NCI-H524 (cell line): ENCODE results near the gene INHBA.

Experiments
- DNase-seq, 2 experiments: peaks; one replicate each; lab custom pipeline; 2025; lab: John Stamatoyannopoulos, UW

INHBA gene

DNA sequence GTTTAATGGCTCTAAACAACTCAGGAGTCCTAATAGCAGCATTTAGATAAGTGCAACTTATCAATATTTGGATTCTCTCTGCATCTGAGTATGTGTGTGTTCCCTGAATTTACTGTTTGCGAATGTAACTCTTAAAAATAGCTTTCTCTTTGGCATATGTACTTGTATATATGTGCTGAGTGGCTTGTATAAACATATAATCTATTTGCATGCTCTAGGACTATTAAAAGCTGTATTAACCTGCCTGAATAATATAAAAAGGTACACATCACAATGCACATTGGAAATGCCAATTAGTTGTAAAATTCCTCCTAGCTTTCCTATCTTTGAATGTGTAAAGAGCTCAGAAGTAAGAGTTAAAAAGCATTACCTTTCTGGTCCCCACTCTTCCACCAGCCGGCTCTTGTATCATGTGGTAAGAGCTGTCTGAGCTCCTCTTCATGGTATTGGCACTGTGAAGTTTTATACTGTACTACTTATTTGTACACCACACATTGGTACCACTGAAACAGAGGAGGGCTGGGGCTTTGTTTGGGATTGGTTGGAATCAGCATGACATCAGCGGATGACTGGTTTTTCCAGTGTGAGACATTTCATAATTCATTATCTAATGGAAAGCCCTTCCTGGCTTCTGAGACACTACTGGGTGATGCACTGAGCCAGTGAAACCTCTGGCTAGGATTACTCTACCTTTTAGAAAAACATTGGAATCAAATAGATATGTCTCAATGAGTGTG is at the start of gene INHBA:
TSS of gene INHBA (minus strand) at position 456 of the 737 bp plus-strand sequence. CDS start 2,716 bp downstream, outside the sequence.
- DNase-seq: no peak

- DNase-seq: no peak
Measured at GRCh38 chr7:41752615-41753014, 49.7 kb upstream of the INHBA start.

DNA sequence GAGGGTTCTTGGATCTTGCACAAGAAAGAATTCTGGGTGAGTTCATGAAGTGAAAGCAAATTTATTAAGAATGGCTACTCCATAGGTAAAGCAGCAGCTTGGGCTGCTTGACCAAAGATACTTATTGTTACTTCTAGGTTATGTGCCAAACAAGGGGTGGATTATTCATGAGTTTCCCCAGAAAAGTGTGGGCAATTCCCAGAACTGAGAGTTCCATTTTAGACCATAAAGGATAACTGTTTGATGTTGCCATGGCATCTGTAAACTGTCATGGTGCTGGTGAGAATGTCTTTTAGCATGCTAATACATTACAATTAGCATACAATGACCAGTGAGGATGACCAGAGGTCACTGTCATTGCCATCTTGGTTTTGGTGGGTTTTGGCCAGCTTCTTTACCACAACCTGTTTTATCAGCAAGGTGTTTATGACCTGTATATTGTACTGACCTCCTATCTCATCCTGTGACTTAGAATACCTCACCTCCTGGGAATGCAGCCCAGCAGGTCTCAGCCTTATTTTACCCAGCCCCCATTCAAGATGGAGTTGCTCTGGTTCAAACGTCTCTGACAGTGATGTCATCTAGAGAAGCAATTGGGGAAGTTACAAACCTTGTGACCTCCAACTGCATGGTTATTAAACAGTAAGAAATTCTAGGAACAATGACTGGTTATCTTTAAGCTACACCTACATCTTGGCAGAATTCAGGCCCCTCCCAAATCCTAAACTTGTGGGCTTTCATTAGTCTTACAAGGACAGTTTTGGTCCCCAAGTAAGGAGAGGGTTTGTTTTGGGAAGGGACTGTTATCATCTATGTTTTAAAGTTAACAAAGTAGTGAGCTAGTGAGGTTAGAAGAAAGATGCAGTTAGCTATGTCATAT is 48.0 kb upstream of the INHBA start:
- no peak for DNase-seq

- no peak for DNase-seq
Measured at GRCh38 chr7:41747961-41748360, 45.1 kb upstream of the INHBA start.

DNA sequence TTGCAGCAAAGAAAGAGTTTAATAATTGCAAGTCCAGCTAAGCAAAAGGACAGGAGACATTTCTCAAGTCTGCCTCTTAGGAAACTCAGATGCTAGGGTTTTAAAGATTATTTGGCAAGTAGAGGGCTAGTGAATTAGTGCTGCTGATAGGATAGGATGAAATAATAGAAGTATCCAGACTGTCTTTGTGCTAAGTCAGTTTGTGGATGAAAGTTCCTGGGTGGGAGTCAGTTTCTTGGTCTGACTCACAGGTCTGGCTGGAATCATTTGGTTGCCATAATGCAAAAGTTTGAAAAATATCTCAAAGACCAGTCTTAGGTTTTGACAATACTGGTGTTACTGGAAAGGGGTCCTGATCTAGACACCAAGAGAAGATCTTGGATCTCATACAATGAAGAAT is 42.6 kb upstream of the INHBA start:
- no peak for DNase-seq

DNA sequence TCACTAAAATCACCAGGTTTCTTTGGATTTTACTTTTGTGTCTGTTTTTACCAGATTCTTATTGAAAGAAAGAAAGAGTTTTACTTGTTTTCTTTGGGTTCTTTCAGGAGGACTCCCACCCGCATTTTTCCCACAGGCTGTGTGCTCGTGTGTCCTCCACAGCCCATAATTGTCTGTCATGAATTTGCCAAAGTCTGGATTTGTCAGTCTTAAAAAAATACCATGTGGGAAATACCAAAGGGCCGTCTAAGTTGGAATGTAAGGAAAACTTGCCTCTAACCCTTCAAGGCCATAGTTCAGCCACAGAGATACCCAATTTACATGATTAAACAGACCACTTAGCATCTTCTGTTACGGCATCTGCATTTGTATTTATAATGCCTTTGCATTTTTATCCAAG is 41.3 kb upstream of the INHBA start:
- no peak for DNase-seq

DNA sequence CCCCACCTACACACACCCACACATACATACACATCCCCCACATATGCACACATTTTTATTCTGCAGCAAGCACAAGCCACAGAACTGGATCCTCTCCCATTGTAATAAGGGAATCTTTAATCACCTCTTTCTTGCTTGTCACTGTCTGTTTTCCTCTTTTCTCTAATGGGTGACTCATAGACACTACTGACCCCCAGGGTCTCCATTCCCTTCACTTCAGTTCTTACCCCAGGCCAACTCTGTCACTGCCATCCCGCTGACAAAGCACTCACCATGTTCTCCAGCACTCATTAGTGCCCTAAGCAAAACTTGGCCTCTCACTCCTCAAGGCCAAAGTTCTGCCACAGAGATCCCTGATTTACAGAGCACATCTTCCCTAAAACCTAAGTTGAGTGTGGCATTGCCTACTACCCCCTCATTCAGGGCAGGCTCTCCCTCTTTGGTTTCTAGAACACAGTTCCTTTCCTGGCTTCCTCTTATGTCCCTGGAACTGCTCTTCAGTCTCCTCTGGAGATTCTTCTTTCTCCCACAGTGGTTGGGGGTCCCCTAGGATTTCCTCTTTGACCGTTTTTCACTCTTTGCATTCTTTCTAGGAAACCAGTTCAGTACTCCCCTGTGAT is 39.6 kb upstream of the INHBA start:
- DNase-seq: no peak

- DNase-seq: no peak
Measured at GRCh38 chr7:41738806-41739205, 35.9 kb upstream of the INHBA start.

GRCh38 chr7:41738336-41738735 is 35.4 kb upstream of the INHBA start:
- no peak for DNase-seq

- no peak for DNase-seq
Measured at GRCh38 chr7:41735206-41735605, 32.3 kb upstream of the INHBA start.

- DNase-seq: no peak
Measured at GRCh38 chr7:41732843-41733306, 30.0 kb upstream of the INHBA start.

DNA sequence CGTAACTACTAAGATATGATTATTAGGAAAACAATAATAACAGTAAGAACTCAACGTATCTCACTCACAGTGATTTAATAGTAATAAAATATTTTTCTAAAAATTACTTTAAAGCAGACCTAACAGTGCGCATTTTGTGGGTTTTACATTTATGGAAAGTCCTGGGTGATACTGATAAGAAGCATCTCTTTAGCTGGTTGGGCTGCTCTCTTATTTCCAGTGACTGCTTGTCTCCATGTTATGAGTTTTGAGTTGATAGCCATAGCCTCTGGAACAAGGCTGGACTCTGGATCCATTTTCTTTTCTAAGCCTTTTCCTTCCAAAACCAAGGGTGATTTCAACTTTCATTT is 29.5 kb upstream of the INHBA start:
- DNase-seq: no peak

DNA sequence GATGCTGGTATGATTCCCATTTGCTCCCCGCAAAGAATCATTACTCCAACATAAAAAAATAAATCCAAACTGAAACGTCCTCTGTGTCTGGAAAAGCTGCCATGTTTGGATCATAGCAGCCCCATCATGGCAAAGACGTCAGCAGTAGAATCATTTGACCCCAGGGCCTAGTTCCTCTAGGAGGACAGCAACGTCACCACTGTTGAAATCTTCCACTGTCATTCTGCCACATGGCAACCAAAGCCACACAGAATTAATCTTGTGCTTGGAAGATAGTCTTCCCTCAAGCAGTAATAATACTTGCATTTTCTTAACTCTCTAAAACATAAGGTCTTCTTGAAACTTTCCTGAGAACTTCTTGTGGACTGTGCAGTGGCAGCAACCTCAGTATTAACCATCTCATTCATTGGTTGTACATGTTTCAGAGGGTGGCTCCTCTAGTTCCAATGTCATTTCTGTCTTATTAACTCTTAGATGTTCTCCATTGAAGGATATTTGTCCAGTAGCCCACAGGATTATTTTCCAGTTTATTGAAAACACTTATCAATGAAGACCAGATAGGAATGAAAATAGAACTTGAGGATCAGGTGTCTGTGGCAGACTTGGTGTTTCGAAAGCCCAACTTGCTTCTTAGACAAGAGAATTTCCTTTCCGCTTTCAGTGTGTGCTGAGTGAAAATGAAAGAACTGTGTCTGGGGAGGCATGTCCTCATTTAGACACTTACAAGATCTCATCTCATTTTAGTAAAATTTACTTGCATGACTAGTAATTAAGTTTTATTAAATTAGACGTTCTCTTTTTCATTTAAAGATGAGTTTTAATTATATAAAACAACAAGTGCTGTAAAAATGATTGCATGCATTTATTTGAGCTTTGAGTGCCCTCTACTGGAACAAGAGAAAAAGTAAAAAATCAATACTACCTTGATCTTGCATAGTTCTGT is 28.9 kb upstream of the INHBA start:
- no peak for DNase-seq

GRCh38 chr7:41730668-41731067 is 27.8 kb upstream of the INHBA start:
- no peak for DNase-seq

- no peak for DNase-seq
Measured at GRCh38 chr7:41730161-41730560, 27.3 kb upstream of the INHBA start.

GRCh38 chr7:41729059-41729458 is 26.2 kb upstream of the INHBA start:
- DNase-seq: no peak

DNA sequence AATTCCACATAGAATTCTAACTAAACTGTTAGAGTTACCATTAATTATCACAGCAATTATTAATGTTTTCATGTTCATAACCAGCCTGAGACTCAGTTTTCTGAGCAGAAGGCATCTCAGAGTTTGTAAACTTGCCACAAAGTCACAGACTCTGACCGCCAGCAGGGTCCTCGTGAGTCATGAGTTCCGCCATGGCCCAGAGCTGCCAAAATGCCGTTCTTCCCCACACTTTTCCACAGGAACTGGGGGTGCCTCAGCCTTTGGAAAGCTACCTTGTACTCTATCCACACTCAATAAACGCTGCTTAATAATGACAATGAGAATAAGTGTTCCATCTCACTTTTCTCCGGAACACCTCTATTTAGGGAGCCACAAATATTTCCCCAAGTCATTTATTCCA is 22.1 kb upstream of the INHBA start:
- DNase-seq: no peak

DNA sequence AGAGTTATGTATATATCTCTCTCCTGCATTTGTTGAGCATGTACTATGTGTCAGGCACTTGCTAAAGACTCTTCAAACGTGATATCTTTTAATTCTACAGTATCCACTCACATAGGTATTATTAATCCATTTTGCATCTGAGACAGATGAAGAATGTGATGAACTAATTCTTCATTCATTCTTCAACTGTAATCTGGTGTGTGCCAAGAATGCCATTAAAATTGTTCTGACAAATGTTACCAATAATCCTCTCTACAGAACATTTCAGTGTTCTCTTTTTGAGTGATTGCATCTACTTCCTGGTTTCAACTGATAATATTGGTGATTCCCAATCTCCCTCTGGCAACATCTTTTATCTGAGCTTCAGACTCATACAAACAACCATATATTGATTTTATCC is 18.0 kb upstream of the INHBA start:
- DNase-seq: no peak

GRCh38 chr7:41720046-41720445 is 17.2 kb upstream of the INHBA start:
- no peak for DNase-seq

DNA sequence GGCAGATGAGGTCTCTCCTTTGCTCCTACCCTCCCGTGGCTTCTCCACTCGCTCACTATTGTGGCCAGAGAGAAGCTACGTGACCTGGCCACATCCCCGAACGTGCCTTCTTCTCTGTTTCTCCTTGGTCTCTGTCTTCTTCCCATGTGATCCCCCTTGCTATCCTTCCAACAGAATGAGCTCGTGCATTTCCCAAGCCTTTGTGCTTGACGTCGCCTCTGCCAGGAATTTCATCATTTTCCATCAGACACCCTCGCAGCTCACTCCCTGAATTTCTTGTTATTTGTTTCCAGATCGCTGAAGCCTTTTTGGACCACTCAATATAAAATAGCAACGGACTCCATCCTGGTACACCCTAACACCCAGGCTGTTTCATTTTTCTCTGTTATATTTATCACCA is 13.8 kb upstream of the INHBA start:
- DNase-seq: no peak

DNA sequence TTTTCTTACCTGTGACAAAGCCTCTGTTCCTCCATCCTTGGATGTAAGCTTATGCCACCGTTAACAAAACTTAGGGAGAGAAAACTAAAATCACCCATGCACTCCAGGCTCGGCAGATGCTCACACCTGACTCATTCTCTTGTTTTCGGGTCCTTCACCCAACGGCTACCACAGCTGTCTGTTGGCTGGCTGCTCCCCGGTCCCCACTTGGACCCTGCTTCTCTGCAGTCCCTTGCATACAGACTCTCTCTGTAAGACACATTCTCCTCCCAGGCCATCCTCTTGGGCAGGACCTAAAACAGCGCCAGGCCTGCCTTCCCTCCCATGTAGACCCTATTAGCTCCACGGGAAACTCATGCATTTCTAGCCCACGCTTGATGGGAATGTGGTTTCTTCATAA is 12.1 kb upstream of the INHBA start:
- DNase-seq: no peak
